H9 (cell line): ENCODE data around the gene NOL9. TPM values are rescaled to one million over a fixed set of nuclear protein-coding genes. Genes with fewer than 3 reads are reported as not detected.

Experiments used
- DNase-seq: peaks from one replicate; pipeline ENCODE4 v3.0.0-alpha.2; 2017
- H2AFZ ChIP-seq: one replicate; pipeline ENCODE4 v1.6.1; 2013; ENCODE audit warnings: mild to moderate bottlenecking, low read length, control low read depth, moderate library complexity
- H2AK5ac ChIP-seq: 2 replicates; pipeline ENCODE4 v1.6.1; 2013; ENCODE audit warnings: low read length, control low read depth, mixed read lengths; ENCODE audit not compliant: insufficient read length
- H2BK120ac ChIP-seq: one replicate; pipeline ENCODE4 v1.6.1; 2013; ENCODE audit warnings: low read depth, mild to moderate bottlenecking, low read length, control low read depth, inconsistent platforms; ENCODE audit not compliant: poor library complexity, severe bottlenecking
- H2BK12ac ChIP-seq: 2 replicates; pipeline ENCODE4 v1.6.1; 2013; ENCODE audit warnings: low read length, control low read depth, mixed read lengths, low read depth; ENCODE audit not compliant: insufficient read length
- H2BK15ac ChIP-seq: 2 replicates; pipeline ENCODE4 v1.6.1; 2013; ENCODE audit warnings: low read depth, low read length, control low read depth
- H2BK20ac ChIP-seq: one replicate; pipeline ENCODE4 v1.6.1; 2013; ENCODE audit warnings: low read depth, mild to moderate bottlenecking, low read length, control low read depth, inconsistent platforms; ENCODE audit not compliant: poor library complexity, severe bottlenecking
- H2BK5ac ChIP-seq: 2 replicates; pipeline ENCODE4 v1.6.1; 2013; ENCODE audit warnings: low read length, control low read depth, mixed read lengths; ENCODE audit not compliant: insufficient read length
- H3K14ac ChIP-seq: 2 replicates; pipeline ENCODE4 v1.6.1; 2013; ENCODE audit warnings: low read length, control low read depth; ENCODE audit not compliant: insufficient read depth
- H3K18ac ChIP-seq: 2 replicates; pipeline ENCODE4 v1.6.1; 2013; ENCODE audit warnings: low read depth, mild to moderate bottlenecking, mixed read lengths, low read length, control low read depth; ENCODE audit not compliant: insufficient read length
- H3K23ac ChIP-seq: 2 replicates; pipeline ENCODE4 v1.6.1; 2013; ENCODE audit warnings: low read length, control low read depth, mixed read lengths, low read depth; ENCODE audit not compliant: insufficient read length
- H3K23me2 ChIP-seq: 2 replicates; pipeline ENCODE4 v1.6.1; 2013; ENCODE audit warnings: low read depth, mild to moderate bottlenecking, mixed read lengths, low read length, control low read depth; ENCODE audit not compliant: insufficient read length, poor library complexity, severe bottlenecking
- H3K27ac ChIP-seq: 2 replicates; pipeline ENCODE4 v1.5.1; 2013; ENCODE audit warnings: low read length, control low read depth, mixed read lengths, low read depth; ENCODE audit not compliant: insufficient read length
- H3K27me3 ChIP-seq: 2 replicates; pipeline ENCODE4 v1.6.1; 2013; ENCODE audit warnings: low read length, control low read depth, inconsistent platforms; ENCODE audit not compliant: insufficient read depth
- H3K4ac ChIP-seq: 2 replicates; pipeline ENCODE4 v1.6.1; 2013; ENCODE audit warnings: low read depth, mild to moderate bottlenecking, control low read depth, inconsistent platforms, low read length, moderate library complexity
- H3K4me1 ChIP-seq: 2 replicates; pipeline ENCODE4 v1.6.1; 2013; ENCODE audit warnings: low read length, control low read depth, inconsistent platforms; ENCODE audit not compliant: insufficient read depth
- H3K4me2 ChIP-seq: 2 replicates; pipeline ENCODE4 v1.6.1; 2013; ENCODE audit warnings: low read length, control low read depth, mixed read lengths; ENCODE audit not compliant: insufficient read length, insufficient read depth
- H3K56ac ChIP-seq: 2 replicates; pipeline ENCODE4 v1.6.1; 2013; ENCODE audit warnings: low read depth, mild to moderate bottlenecking, mixed read lengths, low read length, control low read depth; ENCODE audit not compliant: insufficient read length
- H3K79me1 ChIP-seq: 2 replicates; pipeline ENCODE4 v1.6.1; 2013; ENCODE audit warnings: low read depth, mild to moderate bottlenecking, moderate library complexity, low read length, control low read depth, inconsistent platforms; ENCODE audit not compliant: insufficient read depth, poor library complexity, severe bottlenecking
- H3K79me2 ChIP-seq: 2 replicates; pipeline ENCODE4 v1.6.1; 2013; ENCODE audit warnings: low read length, control low read depth, inconsistent platforms; ENCODE audit not compliant: insufficient read depth
- H3K9ac ChIP-seq: 2 replicates; pipeline ENCODE4 v1.6.1; 2013; ENCODE audit warnings: low read length, control low read depth, mixed read lengths; ENCODE audit not compliant: insufficient read length; ENCODE audit errors: extremely low read depth
- H3K9me3 ChIP-seq: one replicate; pipeline ENCODE4 v1.6.1; 2013; ENCODE audit warnings: low read depth, low read length, inconsistent platforms; ENCODE audit not compliant: control insufficient read depth
- H3T11ph ChIP-seq: one replicate; pipeline ENCODE4 v1.6.1; 2013; ENCODE audit warnings: mild to moderate bottlenecking, low read length, control low read depth, inconsistent platforms
- H4K20me1 ChIP-seq: one replicate; pipeline ENCODE4 v1.6.1; 2013; ENCODE audit not compliant: control insufficient read depth, insufficient read length, insufficient read depth
- H4K5ac ChIP-seq: 2 replicates; pipeline ENCODE4 v1.6.1; 2013; ENCODE audit warnings: low read depth, mild to moderate bottlenecking, mixed read lengths, low read length, control low read depth; ENCODE audit not compliant: insufficient read length
- H4K8ac ChIP-seq: replicated peaks from 2 replicates; pipeline ENCODE4 v1.6.1; 2013; ENCODE audit warnings: low read length, control low read depth, mixed read lengths, low read depth; ENCODE audit not compliant: insufficient read length
- H4K91ac ChIP-seq: 2 replicates; pipeline ENCODE4 v1.6.1; 2013; ENCODE audit warnings: low read depth, mild to moderate bottlenecking, moderate library complexity, mixed read lengths, low read length, control low read depth; ENCODE audit not compliant: insufficient read length
- H3K27ac Mint-ChIP-seq, 3 experiments: 2 replicates in 2 of 3; 3 replicates in 1 of 3; pipeline ENCODE4 v1.8.0; 2020 to 2021; ENCODE audit warnings: mixed read lengths in 3 of 3, mild to moderate bottlenecking in 1 of 3, moderate library complexity in 1 of 3
- H3K27me3 Mint-ChIP-seq: 2 replicates; pipeline ENCODE4 v1.8.0; 2021; ENCODE audit warnings: low read depth, mild to moderate bottlenecking, moderate library complexity, mixed read lengths
- H3K36me3 Mint-ChIP-seq, 3 experiments: 2 replicates in 2 of 3; 3 replicates in 1 of 3; pipeline ENCODE4 v1.8.0; 2020 to 2021; ENCODE audit warnings: low read depth in 3 of 3, mixed read lengths in 3 of 3; ENCODE audit not compliant: insufficient read depth in 1 of 3
- H3K4me1 Mint-ChIP-seq, 2 experiments: 2 replicates each; pipeline ENCODE4 v1.8.0; 2020; ENCODE audit warnings: mixed read lengths in 2 of 2
- H3K4me3 Mint-ChIP-seq, 2 experiments: 2 replicates in 1 of 2; 3 replicates in 1 of 2; pipeline ENCODE4 v1.8.0; 2020 to 2021; ENCODE audit warnings: mild to moderate bottlenecking in 2 of 2, mixed read lengths in 2 of 2, moderate library complexity in 1 of 2
- H3K9me3 Mint-ChIP-seq, 2 experiments: 2 replicates in 1 of 2; 3 replicates in 1 of 2; pipeline ENCODE4 v1.8.0; 2020; ENCODE audit warnings: mild to moderate bottlenecking in 2 of 2, mixed read lengths in 2 of 2, moderate library complexity in 1 of 2
- CTCF ChIP-seq: fragments of 200-600 bp; sonication (generic); conservative IDR thresholded peaks from 3 replicates; pipeline ENCODE4 v1.8.0; 2021; ENCODE audit warnings: antibody characterized with exemption, mild to moderate bottlenecking
- WGBS: extraction: QIAGEN DNeasy Blood & Tissue Kit; methylation state at CpG from one replicate; pipeline ENCODE4 v1.1.7; 2013; ENCODE audit warnings: missing lambda C conversion rate, low lambda C conversion rate, mixed read lengths; ENCODE audit not compliant: insufficient read length; ENCODE audit errors: extremely low coverage; 5-methylcytosine and 5-hydroxymethylcytosine counted together
- total RNA-seq: library from RNA; stranded (reverse); gene quantifications from 2 replicates; pipeline ENCODE4 v1.2.1, GENCODE V29; 2021

The NOL9 gene
- total RNA-seq, 1 experiment from 2014 or later, result 50.4 TPM

GRCh38 chr1:6483017-6483760, 71.1 kb downstream of the NOL9 start:
- H4K5ac ChIP-seq, result no peak overlapping the region
- H2BK120ac ChIP-seq, result no peak overlapping the region
- no peaks in the 10 kb centered on the region for H3K79me1 ChIP-seq
- H4K20me1 ChIP-seq, result no peaks in the 10 kb centered on the region
- no peak overlapping the region for H3K9ac ChIP-seq
- peaks cover 5% of the 10 kb centered on the region for H3K27me3 Mint-ChIP-seq
- H2BK5ac ChIP-seq, result no peak overlapping the region
- no peaks in the 10 kb centered on the region for H3K9me3 ChIP-seq
- H3K18ac ChIP-seq, result no peak overlapping the region
- H2BK20ac ChIP-seq, result no peak overlapping the region
- H3K4me1 ChIP-seq, result no peaks in the 10 kb centered on the region
- no peaks in the 10 kb centered on the region for H3K27me3 ChIP-seq
- H3K4me3 Mint-ChIP-seq, result no peak overlapping the region
- H3K14ac ChIP-seq, result no peak overlapping the region
- no peak overlapping the region for H4K91ac ChIP-seq
- H3K4me1 Mint-ChIP-seq, result peaks cover 14 to 20% of the 10 kb centered on the region in 2 experiments
- H3K23me2 ChIP-seq, result peaks cover 5% of the 10 kb centered on the region
- no peak overlapping the region for H3K56ac ChIP-seq
- no peak for DNase-seq
- no peak overlapping the region for H3T11ph ChIP-seq
- H2AFZ ChIP-seq, result no peak overlapping the region
- H3K27ac ChIP-seq, result no peak overlapping the region
- TF ChIP-seq CTCF, result no peak
- no peak overlapping the region for H3K4ac ChIP-seq
- no peak overlapping the region for H2BK12ac ChIP-seq
- H2BK15ac ChIP-seq, result no peak overlapping the region
- no CpG with 5 or more reads among the region's 14 CpGs for WGBS
- H3K36me3 Mint-ChIP-seq, result peaks cover 0 to 3% (median 3%) of the 10 kb centered on the region in 3 experiments; a peak in 4 of 7 replicates
- no peak overlapping the region for H2AK5ac ChIP-seq
- H3K4me2 ChIP-seq, result no peak overlapping the region
- H4K8ac ChIP-seq, result no peak overlapping the region
- 0 out of 2 replicates have a peak, but pooled peaks cover 1% of the 10 kb centered on the region for H3K79me2 ChIP-seq
- no peaks in the 10 kb centered on the region; a peak in 1 of 5 replicates for H3K9me3 Mint-ChIP-seq
- no peak overlapping the region for H3K23ac ChIP-seq
- no peak overlapping the region for H3K27ac Mint-ChIP-seq
